Progenitor cell of endocrine pancreas (in vitro differentiated cells): ENCODE results near the gene SLC16A11. TPM values are rescaled to one million over a fixed set of nuclear protein-coding genes. Genes with fewer than 3 reads are reported as not detected.

Experiments
- DNase-seq: peaks from one replicate; pipeline ENCODE4 v3.0.0; 2021; ENCODE audit warnings: low spot score; ENCODE audit not compliant: unreplicated experiment
- H3K27ac Mint-ChIP-seq: 2 replicates; pipeline ENCODE4 v1.8.0; 2021; ENCODE audit warnings: mild to moderate bottlenecking, moderate library complexity, mixed read lengths
- H3K27me3 Mint-ChIP-seq: 2 replicates; pipeline ENCODE4 v1.8.0; 2021; ENCODE audit warnings: mixed read lengths
- H3K36me3 Mint-ChIP-seq: 2 replicates; pipeline ENCODE4 v1.8.0; 2022; ENCODE audit warnings: mixed read lengths; ENCODE audit not compliant: insufficient read depth
- H3K4me1 Mint-ChIP-seq: 2 replicates; pipeline ENCODE4 v1.8.0; 2021; ENCODE audit warnings: low read depth, mixed read lengths
- H3K4me3 Mint-ChIP-seq: 2 replicates; pipeline ENCODE4 v1.8.0; 2021; ENCODE audit warnings: low read depth, mild to moderate bottlenecking, moderate library complexity, mixed read lengths
- H3K9me3 Mint-ChIP-seq: 2 replicates; pipeline ENCODE4 v1.8.0; 2021; ENCODE audit warnings: low read depth, mixed read lengths
- total RNA-seq: library from RNA; stranded (reverse); gene quantifications from 2 replicates; pipeline ENCODE4 v1.2.1, GENCODE V29; 2021
- TF ChIP-seq, protein P1 (sequence below): fragments of 200-600 bp; sonication (generic); IDR thresholded peaks from one replicate; pipeline ENCODE4 v1.5.0; 2021; ENCODE audit warnings: antibody characterized with exemption, mild to moderate bottlenecking; ENCODE audit not compliant: unreplicated experiment

Gene SLC16A11
- total RNA-seq, 1 donor from 2014 or later: 1.4 TPM

DNA sequence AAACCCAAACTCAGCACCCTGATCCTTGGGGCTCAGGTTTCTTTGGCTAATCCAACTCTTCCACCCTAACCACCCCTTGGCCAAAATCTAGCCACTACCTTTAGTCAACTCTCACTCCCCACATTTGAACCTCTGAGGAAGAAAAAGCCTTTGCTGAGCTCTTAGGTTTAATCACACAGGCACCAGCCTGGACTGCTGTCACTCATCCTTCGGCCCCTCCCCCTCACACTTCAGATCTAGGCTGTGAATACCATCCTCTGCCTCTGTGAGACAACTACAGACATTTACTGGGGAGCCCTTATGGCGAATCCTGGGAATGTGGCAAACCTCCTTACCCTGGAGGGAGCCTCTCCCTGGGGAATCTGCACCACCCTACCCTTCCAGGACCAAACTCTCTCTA is 36.7 kb downstream of the SLC16A11 start:
- Mint-ChIP-seq H3K27me3 (no peaks in the 10 kb centered on the region), H3K27ac (no peak overlapping the region), H3K4me3 (no peak overlapping the region), H3K4me1 (peaks cover 14% of the 10 kb centered on the region), H3K9me3 (no peaks in the 10 kb centered on the region), H3K36me3 (peaks cover 3% of the 10 kb centered on the region)
- DNase-seq: no peak
- TF ChIP-seq, protein P1, sequence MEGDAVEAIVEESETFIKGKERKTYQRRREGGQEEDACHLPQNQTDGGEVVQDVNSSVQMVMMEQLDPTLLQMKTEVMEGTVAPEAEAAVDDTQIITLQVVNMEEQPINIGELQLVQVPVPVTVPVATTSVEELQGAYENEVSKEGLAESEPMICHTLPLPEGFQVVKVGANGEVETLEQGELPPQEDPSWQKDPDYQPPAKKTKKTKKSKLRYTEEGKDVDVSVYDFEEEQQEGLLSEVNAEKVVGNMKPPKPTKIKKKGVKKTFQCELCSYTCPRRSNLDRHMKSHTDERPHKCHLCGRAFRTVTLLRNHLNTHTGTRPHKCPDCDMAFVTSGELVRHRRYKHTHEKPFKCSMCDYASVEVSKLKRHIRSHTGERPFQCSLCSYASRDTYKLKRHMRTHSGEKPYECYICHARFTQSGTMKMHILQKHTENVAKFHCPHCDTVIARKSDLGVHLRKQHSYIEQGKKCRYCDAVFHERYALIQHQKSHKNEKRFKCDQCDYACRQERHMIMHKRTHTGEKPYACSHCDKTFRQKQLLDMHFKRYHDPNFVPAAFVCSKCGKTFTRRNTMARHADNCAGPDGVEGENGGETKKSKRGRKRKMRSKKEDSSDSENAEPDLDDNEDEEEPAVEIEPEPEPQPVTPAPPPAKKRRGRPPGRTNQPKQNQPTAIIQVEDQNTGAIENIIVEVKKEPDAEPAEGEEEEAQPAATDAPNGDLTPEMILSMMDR: no peak

DNA sequence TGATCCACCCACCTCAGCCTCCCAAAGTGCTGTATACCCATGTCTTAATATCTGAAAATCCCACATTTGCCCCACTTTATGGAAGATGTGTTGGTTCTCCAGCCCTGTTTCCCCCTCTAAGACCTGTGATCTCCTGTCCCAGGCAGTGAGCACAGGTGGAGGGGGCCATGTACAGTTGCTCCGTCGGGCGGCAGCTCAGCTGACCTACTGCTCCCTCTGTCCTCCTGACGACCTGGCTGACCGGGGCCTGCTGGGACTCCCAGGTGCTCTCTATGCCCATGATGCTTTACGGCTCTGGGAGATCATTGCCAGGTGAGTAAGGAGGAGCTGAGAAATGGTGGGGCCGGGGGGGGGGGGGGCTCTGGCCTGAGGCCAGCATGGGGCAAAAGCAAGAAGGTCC is 38.2 kb downstream of the SLC16A11 start:
- Mint-ChIP-seq H3K27ac (no peak overlapping the region), H3K4me3 (no peak overlapping the region), H3K27me3 (no peaks in the 10 kb centered on the region), H3K36me3 (peaks cover 8% of the 10 kb centered on the region), H3K4me1 (peaks cover 3% of the 10 kb centered on the region), H3K9me3 (no peaks in the 10 kb centered on the region)
- no peak for DNase-seq
- TF ChIP-seq, protein P1: no peak

DNA sequence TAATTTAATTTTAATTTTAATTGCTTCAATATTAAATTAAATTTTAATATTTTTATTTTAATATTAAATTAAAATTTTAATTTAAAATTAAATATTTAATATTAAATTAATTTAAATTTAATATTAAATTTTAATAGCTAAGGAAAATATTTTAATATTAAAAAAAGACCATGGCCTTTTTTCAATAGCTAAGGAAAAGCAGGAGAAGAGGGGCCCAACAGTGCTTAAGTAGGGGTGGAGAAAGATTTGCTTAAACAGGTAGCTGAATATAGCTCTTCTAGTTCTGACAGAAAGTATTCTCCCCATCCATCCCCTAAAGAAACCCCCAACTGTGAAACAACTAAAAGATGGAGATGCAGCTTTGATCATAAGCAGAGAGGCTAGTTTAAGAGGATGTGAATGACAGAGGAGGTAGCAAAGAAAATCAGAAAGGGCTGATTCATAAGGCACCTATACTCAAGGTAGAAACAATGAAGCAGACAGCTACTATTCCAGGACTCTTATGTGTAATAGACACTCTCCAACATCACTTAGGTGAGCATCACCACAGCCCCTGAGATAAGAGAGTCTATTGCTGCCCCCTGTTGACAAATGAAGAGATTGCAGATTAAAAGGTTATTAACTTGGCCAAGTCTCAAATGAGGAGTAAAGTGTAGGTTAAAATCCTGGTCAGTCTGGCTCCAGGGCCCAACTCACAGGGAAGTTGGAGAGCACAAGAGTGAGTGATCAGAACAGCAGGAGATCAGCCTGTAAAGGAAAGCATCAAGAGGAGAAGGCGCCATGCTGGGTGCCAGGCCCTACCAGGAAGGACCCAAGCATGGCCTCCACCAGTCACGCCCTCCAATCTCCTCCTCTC is 39.3 kb downstream of the SLC16A11 start:
- TF ChIP-seq, protein P1: peak; percentile 71
- peak overlapping the region; percentile 69 for H3K27ac Mint-ChIP-seq
- H3K27me3 Mint-ChIP-seq: no peaks in the 10 kb centered on the region
- no peaks in the 10 kb centered on the region for H3K9me3 Mint-ChIP-seq
- DNase-seq: no peak
- no peak overlapping the region for H3K4me3 Mint-ChIP-seq
- H3K4me1 Mint-ChIP-seq: no peaks in the 10 kb centered on the region
- H3K36me3 Mint-ChIP-seq: peaks cover 9% of the 10 kb centered on the region

DNA sequence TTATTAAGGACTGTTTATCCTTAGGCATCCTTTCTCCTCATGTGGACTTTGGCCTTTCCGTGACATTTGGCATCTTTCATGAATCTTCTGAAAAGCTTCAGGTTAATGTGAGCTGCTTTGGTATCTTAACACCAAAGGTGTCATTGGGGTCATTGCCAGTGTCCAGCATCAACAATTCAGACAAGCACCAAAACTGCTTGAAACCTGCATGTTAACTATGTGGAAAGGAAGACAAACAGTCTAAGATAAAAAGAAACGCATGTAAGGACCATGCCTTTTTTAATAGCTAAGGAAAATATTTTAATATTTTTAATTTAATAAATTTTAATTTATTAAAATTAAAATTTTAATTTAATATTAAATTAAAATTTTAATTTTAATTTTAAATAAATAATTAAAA is 40.1 kb downstream of the SLC16A11 start:
- no peaks in the 10 kb centered on the region for H3K4me1 Mint-ChIP-seq
- no peak for DNase-seq
- H3K27ac Mint-ChIP-seq: no peak overlapping the region
- H3K27me3 Mint-ChIP-seq: no peaks in the 10 kb centered on the region
- H3K4me3 Mint-ChIP-seq: no peak overlapping the region
- TF ChIP-seq, protein P1: no peak
- no peaks in the 10 kb centered on the region for H3K9me3 Mint-ChIP-seq
- H3K36me3 Mint-ChIP-seq: peaks cover 12% of the 10 kb centered on the region

DNA sequence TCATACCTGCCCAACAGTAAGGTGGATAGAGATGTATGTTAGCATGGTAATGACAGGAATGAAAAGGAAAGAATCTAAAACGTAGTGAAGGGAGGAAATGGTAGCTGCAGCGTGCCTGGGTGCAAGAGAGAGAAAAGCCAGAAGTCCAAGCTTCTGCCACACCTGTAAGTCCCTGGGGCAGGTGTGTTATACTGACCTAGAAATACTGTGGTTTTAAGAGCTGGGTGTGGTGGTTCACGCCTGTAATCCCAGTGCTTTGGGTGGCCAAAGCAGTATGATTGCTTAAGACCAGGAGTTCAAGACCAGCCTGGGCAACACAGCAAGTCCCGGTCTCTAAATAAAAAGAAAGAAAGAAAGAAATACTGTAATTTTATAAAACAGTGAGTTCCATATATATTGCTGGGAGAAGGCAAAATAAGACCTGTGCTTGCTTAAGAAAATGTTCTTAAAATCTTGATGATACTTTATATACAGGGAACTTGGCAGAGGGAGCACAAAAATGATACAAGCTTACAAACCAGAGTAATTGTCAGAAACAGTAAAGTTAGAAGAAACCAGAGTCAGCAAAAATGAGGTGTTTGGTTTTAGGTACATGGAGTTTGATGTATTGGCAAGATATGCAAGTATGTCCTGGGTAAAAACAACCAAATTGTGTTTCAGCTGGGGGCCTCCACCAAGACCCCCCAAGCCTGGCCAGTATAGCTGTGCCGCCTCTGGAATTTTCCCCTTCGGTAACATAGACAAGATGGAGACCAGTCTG is 41.4 kb downstream of the SLC16A11 start:
- H3K4me1 Mint-ChIP-seq: no peaks in the 10 kb centered on the region
- TF ChIP-seq, protein P1: no peak
- H3K36me3 Mint-ChIP-seq: peaks cover 18% of the 10 kb centered on the region
- H3K9me3 Mint-ChIP-seq: no peaks in the 10 kb centered on the region
- peaks cover 5% of the 10 kb centered on the region for H3K27me3 Mint-ChIP-seq
- no peak for DNase-seq
- H3K4me3 Mint-ChIP-seq: no peak overlapping the region
- no peak overlapping the region for H3K27ac Mint-ChIP-seq
